Activated CD4-positive, alpha-beta T cell treated with anti-CD3 and anti-CD28 coated beads, Interleukin-2, amount 50 U/mL, for 24 hours (primary cell): ENCODE data around the gene CMPK1.
"Not testable (repeated sequence)": the region's sequence is repeated elsewhere in the genome, so short reads cannot be mapped to it uniquely, and the experiment has no call there.

Experiments
- DNase-seq, 2 donors: peaks; one replicate each; pipeline ENCODE4 v3.0.0-alpha.2; 2020; ENCODE audit warnings: low read depth in 1 of 2, low spot score in 1 of 2

Gene CMPK1

DNA sequence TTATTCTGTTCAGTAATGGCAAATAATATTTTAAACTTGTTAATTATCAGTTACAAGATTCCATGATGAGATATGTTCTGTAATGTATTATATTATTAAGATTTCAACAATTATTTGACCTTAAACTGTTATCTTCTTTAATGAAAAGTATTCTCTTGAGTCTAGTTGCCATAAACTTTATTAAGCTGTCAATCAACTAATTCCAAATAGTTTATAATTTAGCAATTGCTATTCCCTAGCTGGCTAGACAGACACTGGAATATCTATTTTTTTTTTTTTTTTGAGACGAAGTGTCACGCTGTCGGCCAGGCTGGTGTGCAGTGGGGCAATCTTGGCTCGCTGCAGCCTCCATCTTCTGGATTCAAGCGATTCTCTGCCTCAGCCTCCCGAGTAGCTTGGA lies 3.8 kb downstream of the CMPK1 start:
- no peak for DNase-seq

DNA sequence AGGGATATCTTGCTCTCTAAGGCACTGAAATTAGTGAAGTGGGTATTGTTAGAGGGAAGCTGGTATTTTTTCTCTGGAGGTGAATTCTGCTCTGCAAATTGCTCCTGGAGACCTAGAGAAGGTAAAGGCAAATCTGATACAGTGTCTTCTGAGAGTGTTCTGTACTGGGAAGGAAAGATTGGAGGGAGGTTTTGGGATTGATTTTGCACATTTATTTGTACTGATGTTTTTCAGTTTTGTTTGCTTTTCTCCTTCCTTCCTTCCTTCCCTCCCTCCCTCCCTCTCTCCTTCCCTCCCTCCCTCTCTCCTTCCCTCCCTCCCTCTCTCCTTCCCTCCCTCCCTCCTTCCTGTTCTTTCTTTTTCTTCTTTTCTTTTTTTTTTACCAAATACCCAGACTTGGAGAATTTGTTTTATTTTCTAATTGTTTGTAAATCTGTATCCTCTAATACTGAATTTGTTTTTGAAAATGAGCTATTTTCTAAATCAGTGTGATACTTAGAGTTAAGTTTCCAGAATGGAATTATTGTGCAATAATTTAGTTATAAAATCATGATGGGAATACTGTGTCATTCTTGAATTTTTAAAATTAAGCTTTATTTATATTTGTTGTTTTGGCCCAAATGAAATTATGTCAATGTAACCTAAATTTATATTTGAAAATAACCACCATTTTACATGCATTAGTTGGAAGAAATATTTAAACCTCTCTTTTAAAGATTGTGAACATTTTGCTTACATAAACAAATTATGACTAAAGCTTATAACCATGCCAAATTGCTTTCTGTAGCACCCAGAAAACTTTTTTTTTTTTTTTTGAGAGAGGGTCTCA lies 4.9 kb downstream of the CMPK1 start:
- DNase-seq: no peak

DNA sequence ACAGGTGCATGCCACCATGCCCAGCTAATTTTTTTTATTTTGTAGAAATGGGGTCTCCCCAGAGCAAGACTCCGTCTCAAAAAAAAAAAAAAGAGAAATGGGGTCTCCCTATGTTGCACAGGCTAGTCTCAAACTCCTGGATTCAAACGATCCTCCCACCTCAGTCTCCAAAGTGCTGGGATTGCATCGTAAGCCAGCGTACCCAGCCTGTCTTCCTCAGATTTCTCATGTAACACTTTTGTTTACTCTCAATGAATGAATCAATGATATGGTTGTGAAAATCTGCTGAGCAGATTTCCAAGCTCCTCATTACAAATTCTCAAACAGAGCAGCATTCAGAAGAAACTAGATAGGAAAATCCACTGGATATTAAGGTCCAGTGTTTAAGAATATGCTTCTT lies 6.6 kb downstream of the CMPK1 start:
- no peak for DNase-seq

DNA sequence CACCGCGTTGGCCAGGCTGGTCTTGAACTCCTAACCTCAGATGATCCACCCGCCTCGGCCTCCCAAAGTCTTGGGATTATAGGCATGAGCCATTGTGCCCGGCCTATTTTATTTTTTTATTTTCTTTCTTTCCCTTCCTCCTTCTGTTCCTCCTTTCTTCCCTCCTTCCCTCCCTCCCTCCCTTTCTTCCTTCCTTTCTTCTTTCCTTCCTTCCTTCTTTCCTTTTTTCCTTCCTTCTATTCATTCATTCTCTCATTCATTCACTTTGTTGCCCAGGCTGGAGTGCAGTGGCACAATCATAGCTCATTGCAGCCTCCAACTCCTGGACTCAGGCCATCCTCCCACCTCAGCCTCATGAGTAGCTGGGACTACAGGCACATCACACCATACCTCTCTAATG lies 13.4 kb downstream of the CMPK1 start:
- DNase-seq: not testable (repeated sequence)

DNA sequence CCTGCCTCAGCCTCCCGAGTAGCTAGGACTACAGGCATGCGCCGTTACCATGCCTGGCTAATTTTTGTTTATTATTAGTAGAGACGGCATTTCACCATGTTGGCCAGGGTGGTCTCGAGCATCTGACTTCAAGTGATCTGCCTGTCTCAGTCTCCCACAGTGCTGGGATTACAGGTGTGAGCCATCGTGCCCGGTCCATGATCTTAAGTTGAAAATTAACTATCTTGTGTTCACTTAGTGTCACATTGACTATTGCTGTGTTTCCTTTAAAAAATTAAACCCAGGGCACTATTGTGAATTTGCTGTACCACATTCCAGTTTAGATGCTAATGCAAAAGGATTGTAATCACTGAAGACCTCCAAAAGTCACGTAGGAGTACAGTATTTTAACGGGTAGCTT lies 14.1 kb downstream of the CMPK1 start:
- no peak for DNase-seq

DNA sequence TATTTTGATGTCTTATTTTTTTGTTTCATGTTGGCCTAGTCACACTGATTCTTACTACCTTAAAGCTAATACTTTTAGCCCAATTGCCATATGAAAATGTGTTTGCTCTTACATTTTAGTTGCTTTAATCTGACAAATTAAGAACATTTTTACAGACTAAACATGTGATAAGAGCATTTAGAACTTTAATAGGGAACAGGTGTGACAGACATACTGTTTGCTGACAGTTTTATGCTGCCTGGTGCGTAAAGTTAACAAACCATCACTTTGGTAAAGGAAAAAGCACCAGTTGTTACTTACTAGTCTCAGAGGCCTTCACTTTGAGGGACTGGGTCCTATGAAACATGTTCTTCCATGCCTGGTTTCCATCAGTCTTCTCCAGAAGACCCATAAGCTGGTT lies 14.7 kb downstream of the CMPK1 start:
- DNase-seq: no peak

DNA sequence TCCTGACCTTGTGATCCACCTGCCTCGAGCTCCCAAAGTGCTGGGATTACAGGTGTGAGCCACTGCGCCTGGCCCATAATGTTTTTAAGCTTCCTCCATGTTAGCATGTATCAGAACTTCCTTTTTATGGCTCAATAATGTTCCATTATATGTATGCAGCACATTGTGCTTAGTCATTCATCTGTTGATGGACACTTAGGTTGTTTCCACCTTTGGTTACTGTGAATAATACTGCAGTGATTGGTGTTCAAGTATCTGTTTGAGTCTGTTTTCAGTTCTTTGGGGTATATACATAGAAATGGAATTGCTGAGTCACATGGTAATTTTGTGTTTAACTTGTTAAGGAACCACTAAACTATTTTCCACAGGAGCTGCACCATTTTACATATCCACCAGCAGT lies 17.7 kb downstream of the CMPK1 start:
- peak in 1 of 2 donors; percentile 8 for DNase-seq

DNA sequence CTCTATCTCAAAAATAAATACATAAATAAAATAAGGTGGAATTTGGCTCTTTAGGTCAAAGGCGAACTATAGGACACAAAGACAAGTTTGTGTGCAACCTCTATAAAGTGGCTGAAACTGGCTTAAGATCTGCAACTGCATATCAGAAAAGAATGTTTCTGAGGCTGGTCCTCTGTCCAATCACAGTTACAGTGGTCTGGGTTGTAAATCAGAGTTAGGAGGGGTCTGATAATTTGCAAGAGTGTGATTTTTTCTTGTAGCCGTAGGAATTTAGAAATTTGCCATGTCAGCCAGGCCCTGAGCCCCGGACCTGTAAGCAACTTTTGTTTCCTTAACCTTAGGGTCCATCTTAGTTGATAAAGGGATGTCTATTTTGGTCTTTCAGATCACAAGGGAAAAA lies 27.8 kb downstream of the CMPK1 start:
- no peak for DNase-seq

DNA sequence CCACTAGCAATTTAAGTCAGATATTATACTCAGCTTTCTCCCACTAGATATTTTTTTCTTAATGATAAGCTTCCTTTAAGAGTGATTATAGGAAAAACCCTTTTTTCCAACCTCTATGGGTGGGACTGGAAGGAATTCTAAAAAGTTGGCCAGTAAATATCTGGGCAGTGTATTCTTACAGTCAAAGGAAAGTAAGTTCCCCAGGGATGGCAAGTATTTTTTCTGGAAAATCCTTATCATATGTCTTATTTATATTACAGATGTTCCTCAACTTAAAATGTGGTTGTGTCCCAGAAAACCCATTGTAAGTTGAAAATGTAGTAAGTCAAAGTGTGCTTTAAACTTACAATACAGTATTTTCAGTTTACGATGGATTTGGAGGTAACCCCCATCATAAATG lies 29.2 kb downstream of the CMPK1 start:
- no peak for DNase-seq

DNA sequence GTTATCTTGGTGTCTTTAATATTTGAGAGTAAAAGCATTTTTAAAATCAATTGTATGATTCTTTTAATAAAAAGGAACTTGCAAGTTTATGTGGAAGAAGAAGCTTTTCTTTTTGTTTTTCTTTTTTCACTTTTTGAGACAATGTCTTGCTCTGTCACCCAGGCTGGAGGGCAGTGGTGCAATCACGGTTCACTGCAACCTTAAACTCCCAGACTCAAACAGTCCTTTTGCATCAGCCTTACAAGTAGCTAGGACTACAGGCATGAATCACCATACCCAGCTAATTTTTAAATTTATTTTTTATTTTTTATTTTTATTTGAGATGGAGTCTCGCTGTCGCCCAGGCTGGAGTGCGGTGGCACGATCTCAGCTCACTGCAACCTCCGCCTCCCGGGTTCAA lies 34.1 kb downstream of the CMPK1 start:
- no peak for DNase-seq

DNA sequence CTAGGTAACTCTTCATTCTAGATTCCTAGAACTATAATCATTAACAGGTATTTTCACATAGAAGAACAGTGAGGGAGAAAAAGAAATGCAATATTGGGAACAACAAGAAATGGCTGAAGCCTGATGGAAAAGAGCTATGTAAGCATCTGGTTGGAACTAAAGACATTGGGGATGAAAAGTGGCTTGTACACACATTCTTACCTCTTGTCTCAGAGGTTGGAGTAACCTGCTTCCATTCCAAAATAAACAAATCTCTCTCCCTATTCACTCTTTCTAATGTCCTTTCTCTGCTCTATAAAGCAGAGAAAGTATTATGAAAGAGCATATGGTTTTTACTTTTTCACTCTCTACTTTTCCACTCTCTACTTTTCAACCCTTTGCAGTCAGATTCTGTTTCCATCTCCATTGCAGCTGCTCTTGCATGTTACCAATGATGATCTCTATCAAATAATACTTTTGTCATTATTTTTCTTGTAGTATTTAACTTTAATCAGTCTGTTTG lies 37.5 kb downstream of the CMPK1 start:
- no peak for DNase-seq

DNA sequence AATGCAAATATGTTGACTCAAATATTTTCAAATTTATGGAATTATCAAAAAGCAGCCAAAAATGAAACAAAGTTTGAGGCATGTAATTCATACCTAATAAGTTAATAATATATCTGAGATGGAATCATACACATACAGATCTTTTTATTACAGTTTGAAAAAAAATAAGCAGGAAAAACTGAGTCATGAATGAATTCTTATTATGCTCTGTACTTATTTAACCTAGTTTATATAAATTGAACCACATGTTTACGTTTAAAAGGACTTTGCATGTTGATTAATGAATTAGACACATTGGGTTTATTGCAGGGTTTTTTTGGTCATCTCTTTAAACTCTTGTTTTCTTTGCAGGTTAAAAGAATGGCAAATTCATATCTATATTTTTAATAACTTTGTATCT lies 40.9 kb downstream of the CMPK1 start:
- no peak for DNase-seq

DNA sequence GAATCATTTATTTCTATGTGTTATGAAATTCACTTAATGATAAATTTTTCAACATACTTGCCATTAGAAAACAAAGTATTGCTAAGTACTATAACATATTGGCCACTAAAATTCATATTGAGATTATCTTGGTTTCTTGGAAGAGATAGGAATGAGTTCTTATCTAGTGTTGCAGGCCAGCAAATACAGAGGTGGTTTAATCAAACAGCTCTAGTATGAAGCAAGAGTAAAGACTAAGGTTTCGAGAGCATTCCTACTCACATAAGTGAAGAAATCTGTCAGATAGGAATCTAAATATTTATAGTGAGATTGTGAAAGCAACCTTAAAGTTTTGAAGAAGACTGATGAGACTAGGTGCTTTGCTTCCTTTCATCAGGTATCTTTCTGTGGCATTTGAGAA lies 44.6 kb downstream of the CMPK1 start:
- DNase-seq: no peak

DNA sequence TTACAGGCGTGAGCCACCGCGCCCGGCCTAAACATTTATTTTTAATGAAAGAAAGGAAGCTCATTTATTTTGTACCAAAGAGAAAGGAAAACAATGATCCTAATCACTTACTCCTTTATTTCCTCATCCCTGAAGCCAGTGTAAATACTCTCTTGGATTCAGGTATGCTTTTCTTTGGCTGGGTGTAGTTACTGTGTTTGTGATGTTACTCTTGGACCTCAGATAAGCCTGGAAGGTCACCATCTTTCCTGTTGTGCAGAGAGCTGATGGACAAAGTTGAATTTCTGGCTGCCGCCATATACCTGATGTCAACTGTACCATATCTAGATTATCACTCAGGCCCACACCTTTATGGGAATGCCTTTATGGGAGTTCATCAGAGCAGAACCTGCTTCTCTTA lies 47.1 kb downstream of the CMPK1 start:
- DNase-seq: no peak

DNA sequence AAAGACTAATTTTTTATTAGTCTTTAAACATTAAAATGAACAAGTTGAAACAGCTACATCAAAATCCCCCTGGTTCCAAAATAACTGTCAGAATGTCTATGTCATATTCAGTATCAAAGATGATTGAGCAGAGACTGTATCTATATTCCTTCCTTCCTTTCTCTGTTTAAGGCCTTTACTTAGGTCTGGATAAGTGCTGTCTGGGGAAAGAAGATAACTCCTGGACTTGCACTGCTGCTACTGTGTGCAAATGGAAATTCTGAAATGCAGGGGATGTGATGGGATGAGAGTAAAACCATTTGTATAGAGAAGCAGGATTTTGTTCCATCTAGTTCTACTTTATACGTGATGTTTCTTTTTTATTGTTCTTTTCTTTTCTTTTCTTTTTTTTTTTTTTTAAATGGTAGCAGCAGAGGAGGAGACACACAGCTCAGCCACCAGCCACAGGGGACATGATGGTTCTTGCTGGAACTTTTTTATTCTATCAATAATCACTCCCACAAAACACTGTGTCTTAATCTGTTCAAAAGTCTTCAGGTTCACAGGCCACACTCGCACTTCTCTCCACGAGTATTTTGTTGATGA lies 48.9 kb downstream of the CMPK1 start:
- DNase-seq: no peak

DNA sequence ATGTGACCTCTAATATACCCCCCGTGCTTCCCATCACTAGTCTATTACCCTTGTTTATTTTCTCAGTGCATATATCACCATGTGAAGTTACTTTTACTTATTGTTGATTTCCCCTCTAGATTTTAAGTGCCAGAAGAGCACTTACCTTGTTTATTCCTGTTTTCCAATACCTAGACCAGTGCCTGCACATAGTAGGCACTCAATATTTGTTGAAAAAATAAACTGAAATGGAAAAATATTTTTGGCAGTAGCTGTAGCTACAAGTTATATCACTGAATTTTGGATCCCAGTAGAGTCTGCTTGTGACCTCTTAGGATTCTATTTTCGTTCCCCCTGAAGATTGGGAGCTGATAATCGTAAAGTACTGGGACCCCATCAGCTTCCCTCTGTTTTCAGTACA lies 50.5 kb downstream of the CMPK1 start:
- DNase-seq: no peak

DNA sequence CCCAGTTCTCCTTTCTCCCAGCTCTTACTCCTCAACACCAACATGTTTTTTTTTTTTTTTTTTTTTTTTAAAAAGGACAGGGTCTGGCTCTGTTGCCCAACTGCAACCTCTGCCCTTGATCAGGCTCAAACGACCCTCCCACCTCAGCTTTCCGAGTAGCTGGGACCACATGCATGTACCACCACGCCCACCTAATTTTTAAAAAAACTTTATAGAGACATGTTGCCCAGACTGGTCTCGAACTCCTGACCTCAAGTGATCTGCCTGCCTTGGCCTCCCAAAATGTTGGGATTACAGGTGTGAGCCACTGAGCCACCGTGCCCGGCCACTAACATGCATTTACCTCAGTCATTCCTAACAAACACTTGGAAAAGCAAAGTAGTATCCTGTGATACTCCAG lies 51.4 kb downstream of the CMPK1 start:
- no peak for DNase-seq

DNA sequence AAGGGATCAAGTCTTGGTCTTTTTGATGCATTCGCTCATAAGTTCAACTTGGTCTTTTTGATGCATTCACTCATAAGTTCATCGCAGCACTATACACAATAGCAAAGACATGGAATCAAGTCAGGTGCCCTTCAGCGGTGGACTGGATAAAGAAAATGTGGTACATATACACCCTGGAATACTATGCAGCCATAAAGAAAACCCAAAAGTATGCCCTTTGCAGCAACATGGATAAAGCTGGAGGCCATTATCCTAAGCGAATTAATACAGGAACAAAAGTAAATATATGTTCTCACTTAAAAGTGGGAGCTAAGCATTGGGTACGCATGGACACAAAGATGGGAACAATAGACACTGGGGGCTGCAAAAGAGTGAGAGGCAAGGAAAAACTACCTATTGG lies 52.7 kb downstream of the CMPK1 start:
- DNase-seq: no peak

DNA sequence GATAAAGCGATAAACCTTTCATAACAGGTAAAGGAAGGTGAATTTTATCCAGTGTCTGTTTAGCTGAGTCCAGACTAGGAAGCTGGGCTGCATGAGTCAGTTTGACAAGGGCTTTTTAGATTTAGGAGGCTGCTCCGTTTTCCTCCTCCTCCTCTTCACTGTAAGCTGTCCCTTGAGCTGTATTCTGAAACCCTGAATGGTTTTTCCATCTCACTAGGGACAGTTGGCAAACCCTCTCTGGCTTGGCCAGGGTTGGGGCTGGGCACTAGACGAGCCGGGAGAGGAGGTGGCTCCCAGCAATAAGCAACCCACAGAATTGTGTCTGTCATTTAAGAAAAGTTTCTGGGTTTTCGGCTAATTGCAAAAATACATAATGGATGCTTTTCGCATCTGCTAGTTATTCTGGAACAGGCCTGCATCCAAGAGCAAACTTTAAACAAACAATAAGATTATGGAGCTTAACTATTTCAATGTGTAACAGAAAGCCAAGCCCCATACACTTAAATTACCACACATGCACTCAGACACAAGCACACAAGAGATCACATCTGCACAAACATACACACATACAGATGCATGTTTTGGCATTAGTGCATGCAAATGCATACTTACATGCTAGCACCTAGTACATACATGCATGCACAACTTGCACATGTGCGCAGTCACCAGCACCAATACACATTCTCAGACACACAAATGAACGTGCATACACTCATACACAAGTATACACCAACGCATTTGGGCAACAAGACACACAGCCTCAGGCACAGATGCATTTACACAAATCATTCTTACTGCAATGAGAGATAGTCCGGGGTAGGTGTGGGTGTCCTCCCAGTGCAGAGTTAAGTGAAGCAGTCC lies 54.7 kb downstream of the CMPK1 start:
- DNase-seq: no peak

DNA sequence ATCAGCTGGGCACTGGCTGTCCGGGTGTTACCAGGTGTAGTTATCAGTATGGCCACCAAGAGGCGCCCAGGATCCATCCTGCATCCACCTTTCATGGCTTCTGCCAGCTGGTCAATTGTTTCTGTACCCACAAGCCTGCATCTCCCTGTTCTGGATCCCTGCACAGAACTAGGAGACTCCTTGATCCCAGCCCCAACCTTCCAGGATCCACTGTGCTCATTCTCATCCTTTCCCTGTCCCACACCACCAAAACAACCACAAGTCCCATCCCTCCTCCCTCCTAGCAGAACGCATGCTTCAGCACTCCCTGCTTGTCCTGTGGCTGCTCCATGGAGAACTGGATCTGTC lies 55.3 kb downstream of the CMPK1 start:
- DNase-seq: peak; percentile 14

DNA sequence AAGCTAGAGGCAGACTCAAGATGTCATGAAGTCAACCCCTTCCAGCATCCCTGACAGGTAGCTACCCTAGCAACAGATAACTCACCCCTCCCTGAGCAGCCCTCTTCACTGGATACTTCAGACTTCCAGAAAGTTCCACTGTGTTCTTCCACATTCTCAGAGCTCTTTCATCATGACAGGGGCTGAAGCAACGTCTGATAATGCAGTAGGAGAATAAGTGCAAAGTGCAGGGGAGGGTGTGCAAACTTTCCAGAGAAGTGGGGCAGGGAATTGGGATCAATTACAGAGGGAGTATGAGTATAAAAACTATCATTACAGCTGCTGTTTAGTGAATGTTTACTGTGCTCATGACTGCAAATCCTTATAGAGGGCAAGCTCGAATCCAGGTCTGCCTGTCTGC lies 56.1 kb downstream of the CMPK1 start:
- DNase-seq: no peak

DNA sequence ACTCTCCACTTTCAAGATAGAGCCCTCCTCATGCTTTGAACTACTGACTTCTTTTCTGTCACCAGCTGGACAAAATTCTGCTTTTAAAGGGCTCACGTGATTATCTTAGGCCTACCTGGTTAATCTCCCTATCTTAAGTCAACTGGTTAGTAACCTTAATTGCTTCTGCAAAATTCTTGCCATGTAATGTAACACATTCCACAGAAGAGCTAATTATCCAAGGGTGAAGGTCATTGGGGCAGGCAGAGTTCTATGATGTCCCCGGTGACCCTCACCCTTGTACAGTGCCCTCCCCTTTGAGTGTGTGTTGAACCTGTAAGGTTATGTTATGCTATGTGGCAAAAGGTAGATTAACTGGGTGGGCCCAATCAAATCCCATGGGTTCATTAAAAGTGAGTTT lies 57.3 kb downstream of the CMPK1 start:
- DNase-seq: no peak
